Endodermal cell (in vitro differentiated cells): ENCODE results near the gene NINL. TPM values are rescaled to one million over a fixed set of nuclear protein-coding genes. Genes with fewer than 3 reads are reported as not detected.

ENCODE experiments used
- DNase-seq: peaks from one replicate; pipeline ENCODE4 v3.0.0-alpha.2; 2017
- H3K27ac ChIP-seq: 2 replicates; pipeline ENCODE4 v1.5.1; 2013; ENCODE audit warnings: mild to moderate bottlenecking, low read depth, low read length, moderate library complexity
- H3K27me3 ChIP-seq: 2 replicates; pipeline ENCODE4 v1.6.1; 2013; ENCODE audit warnings: mild to moderate bottlenecking, low read length, moderate library complexity; ENCODE audit not compliant: insufficient read depth, control insufficient read depth, poor library complexity, severe bottlenecking
- H3K36me3 ChIP-seq: 2 replicates; pipeline ENCODE4 v1.7.0; 2013; ENCODE audit warnings: mild to moderate bottlenecking, low read length, moderate library complexity; ENCODE audit not compliant: control insufficient read depth, insufficient read depth
- H3K4me1 ChIP-seq: one replicate; pipeline ENCODE4 v1.7.0; 2013; ENCODE audit warnings: low read length; ENCODE audit not compliant: control insufficient read depth, insufficient read depth
- H3K4me3 ChIP-seq: 2 replicates; pipeline ENCODE4 v1.5.1; 2013; ENCODE audit warnings: mild to moderate bottlenecking, low read length, moderate library complexity
- H3K9ac ChIP-seq: 2 replicates; pipeline ENCODE4 v1.6.1; 2013; ENCODE audit warnings: mild to moderate bottlenecking, low read length, moderate library complexity; ENCODE audit not compliant: poor library complexity, severe bottlenecking; ENCODE audit errors: extremely low read depth
- H3K9me3 ChIP-seq: 2 replicates; pipeline ENCODE4 v1.6.1; 2013; ENCODE audit warnings: mild to moderate bottlenecking, low read length, moderate library complexity; ENCODE audit not compliant: control insufficient read depth
- H3K27ac Mint-ChIP-seq: 2 replicates; pipeline ENCODE4 v1.8.0; 2020; ENCODE audit warnings: mixed read lengths
- H3K27me3 Mint-ChIP-seq: 2 replicates; pipeline ENCODE4 v1.8.0; 2021; ENCODE audit warnings: mild to moderate bottlenecking, mixed read lengths; ENCODE audit not compliant: insufficient read depth
- H3K36me3 Mint-ChIP-seq: 2 replicates; pipeline ENCODE4 v1.8.0; 2020; ENCODE audit warnings: low read depth, mixed read lengths
- H3K4me1 Mint-ChIP-seq: 2 replicates; pipeline ENCODE4 v1.8.0; 2020; ENCODE audit warnings: mixed read lengths
- H3K4me3 Mint-ChIP-seq: 2 replicates; pipeline ENCODE4 v1.8.0; 2020; ENCODE audit warnings: mild to moderate bottlenecking, moderate library complexity, mixed read lengths
- H3K9me3 Mint-ChIP-seq: 2 replicates; pipeline ENCODE4 v1.8.0; 2020; ENCODE audit warnings: mild to moderate bottlenecking, mixed read lengths
- WGBS, 2 experiments: methylation state at CpG; one replicate each; pipeline versions ENCODE4 v1.1.5 to v1.1.7; 2013; ENCODE audit warnings: missing lambda C conversion rate in 2 of 2, mixed read lengths in 1 of 2; ENCODE audit not compliant: insufficient coverage in 1 of 2, insufficient read length in 1 of 2; 5-methylcytosine and 5-hydroxymethylcytosine counted together
- total RNA-seq, 2 donors: library from RNA; stranded (reverse); fragmentation: NEBNext Ultra II Directional in 1 of 2; extraction: Animal tissue kit (Norgen Biotek cat#: 25700) in 1 of 2; gene quantifications; 2 replicates in 1 of 2; 3 replicates in 1 of 2; pipeline ENCODE4 v1.2.1, GENCODE V29; 2021
- TF ChIP-seq, protein P1 (sequence below): fragments of 200-600 bp; sonication (generic); conservative IDR thresholded peaks from 2 replicates; pipeline ENCODE4 v1.5.0; 2021; ENCODE audit warnings: antibody characterized with exemption, mild to moderate bottlenecking

The NINL gene
- total RNA-seq, 2 donors from 2014 or later = 78.5 to 101 TPM

DNA sequence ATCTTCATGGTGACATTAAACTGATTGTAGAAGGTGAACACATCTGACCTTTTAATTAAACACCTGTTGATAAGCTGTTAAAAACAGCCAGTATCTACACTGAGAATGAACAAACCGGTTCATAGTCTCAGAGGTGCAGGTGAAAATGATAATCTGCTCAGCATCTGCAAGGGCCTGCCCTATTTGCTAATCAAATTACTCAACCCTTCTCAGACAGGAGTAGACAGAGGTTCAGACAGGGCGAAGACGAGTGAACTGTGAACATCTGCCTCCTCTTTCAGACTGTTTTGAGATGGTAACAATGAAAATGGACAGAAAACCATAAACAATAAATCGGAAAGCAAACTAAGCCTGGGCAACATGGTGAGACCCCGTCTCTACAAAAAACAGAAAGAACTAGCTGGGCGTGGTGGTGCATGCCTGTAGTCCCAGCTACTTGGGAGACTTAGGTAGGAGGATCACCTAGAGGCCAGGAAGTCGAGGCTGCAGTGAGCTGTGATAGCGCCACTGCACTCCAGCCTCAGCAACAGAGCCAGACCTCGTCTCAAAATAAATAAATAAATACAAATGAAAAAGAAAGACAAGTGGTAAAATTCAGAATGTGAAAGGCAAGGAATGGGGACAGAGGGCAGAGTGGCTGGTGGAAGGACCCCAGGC is 55.9 kb downstream of the NINL start:
- H3K27ac ChIP-seq = no peak overlapping the region
- TF ChIP-seq, protein P1, sequence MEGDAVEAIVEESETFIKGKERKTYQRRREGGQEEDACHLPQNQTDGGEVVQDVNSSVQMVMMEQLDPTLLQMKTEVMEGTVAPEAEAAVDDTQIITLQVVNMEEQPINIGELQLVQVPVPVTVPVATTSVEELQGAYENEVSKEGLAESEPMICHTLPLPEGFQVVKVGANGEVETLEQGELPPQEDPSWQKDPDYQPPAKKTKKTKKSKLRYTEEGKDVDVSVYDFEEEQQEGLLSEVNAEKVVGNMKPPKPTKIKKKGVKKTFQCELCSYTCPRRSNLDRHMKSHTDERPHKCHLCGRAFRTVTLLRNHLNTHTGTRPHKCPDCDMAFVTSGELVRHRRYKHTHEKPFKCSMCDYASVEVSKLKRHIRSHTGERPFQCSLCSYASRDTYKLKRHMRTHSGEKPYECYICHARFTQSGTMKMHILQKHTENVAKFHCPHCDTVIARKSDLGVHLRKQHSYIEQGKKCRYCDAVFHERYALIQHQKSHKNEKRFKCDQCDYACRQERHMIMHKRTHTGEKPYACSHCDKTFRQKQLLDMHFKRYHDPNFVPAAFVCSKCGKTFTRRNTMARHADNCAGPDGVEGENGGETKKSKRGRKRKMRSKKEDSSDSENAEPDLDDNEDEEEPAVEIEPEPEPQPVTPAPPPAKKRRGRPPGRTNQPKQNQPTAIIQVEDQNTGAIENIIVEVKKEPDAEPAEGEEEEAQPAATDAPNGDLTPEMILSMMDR = no peak
- 95 to 97% methylated on average over 5 to 9 of the region's 9 CpGs for WGBS, 2 experiments
- peaks cover under 1% of the 10 kb centered on the region for H3K4me1 ChIP-seq
- no peak overlapping the region for H3K4me3 Mint-ChIP-seq
- peaks cover 55% of the 10 kb centered on the region for H3K36me3 Mint-ChIP-seq
- H3K4me3 ChIP-seq = no peak overlapping the region
- peaks cover 22% of the 10 kb centered on the region for H3K9me3 ChIP-seq
- no peaks in the 10 kb centered on the region for H3K27me3 ChIP-seq
- H3K9ac ChIP-seq = no peak overlapping the region
- peaks cover 11% of the 10 kb centered on the region for H3K4me1 Mint-ChIP-seq
- H3K9me3 Mint-ChIP-seq = peaks cover 32% of the 10 kb centered on the region
- DNase-seq = no peak
- no peak overlapping the region for H3K27ac Mint-ChIP-seq
- H3K36me3 ChIP-seq = peaks cover 42% of the 10 kb centered on the region
- H3K27me3 Mint-ChIP-seq = no peaks in the 10 kb centered on the region

DNA sequence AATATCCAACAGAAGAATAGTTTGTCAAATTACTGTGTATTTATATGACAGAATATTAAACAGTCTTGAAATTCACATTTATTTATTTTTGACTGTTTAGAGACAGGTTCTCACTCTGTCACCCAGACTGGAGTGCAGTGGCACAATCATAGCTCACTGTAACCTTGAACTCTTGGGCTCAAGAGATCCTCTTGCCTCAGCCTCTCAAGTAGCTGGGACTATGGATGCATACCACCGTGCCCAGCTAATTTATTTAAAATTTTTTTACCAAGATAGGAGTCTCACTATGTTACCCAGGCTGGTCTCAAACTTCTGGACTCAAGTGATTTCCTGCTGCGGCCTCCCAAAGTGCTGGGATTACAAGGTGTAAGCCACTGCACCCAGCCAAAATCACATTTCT is 57.4 kb downstream of the NINL start:
- Histone ChIP-seq H3K9ac (no peak overlapping the region), H3K4me1 (no peaks in the 10 kb centered on the region), H3K4me3 (no peak overlapping the region), H3K9me3 (peaks cover 22% of the 10 kb centered on the region), H3K27me3 (no peaks in the 10 kb centered on the region), H3K36me3 (peaks cover 49% of the 10 kb centered on the region), H3K27ac (no peak overlapping the region)
- DNase-seq = no peak
- TF ChIP-seq, protein P1 = no peak
- no peak overlapping the region for H3K4me3 Mint-ChIP-seq
- H3K27ac Mint-ChIP-seq = no peak overlapping the region
- WGBS, 2 experiments = 98% methylated on average over 2 of the region's 2 CpGs; no CpG with 5 or more reads in 1 of the 2 experiments
- peaks cover 69% of the 10 kb centered on the region for H3K36me3 Mint-ChIP-seq
- peaks cover 4% of the 10 kb centered on the region for H3K4me1 Mint-ChIP-seq
- no peaks in the 10 kb centered on the region for H3K27me3 Mint-ChIP-seq
- peaks cover 32% of the 10 kb centered on the region for H3K9me3 Mint-ChIP-seq

DNA sequence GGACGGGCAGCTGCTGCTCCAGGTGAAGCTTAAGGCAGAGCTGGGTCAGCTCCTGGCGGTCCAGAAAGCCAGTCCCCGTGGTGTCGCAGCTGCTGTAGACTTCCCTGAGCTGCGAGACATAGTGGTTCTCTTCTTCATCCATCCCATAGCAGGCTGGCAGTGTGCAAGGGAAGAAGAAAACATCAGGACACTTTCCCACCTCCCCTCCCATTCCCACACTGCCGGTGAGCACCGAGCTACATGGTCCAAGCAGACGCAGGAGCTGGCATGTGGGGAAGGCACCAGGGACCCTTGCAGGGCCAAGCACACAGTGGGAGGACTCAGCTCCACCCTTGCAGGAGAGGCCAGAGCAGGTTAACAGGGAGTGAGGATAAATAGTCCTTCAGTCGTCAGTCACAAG is 58.9 kb downstream of the NINL start:
- 97 to 100% methylated on average over 4 to 9 of the region's 9 CpGs for WGBS, 2 experiments
- no peak overlapping the region for H3K9ac ChIP-seq
- no peaks in the 10 kb centered on the region for H3K4me1 Mint-ChIP-seq
- no peaks in the 10 kb centered on the region for H3K27me3 Mint-ChIP-seq
- peaks cover 22% of the 10 kb centered on the region for H3K9me3 Mint-ChIP-seq
- peaks cover 75% of the 10 kb centered on the region for H3K36me3 Mint-ChIP-seq
- no peaks in the 10 kb centered on the region for H3K4me1 ChIP-seq
- no peak overlapping the region for H3K27ac ChIP-seq
- peaks cover 21% of the 10 kb centered on the region for H3K9me3 ChIP-seq
- H3K4me3 ChIP-seq = no peak overlapping the region
- no peak for DNase-seq
- no peaks in the 10 kb centered on the region for H3K27me3 ChIP-seq
- no peak overlapping the region for H3K4me3 Mint-ChIP-seq
- H3K27ac Mint-ChIP-seq = no peak overlapping the region
- TF ChIP-seq, protein P1 = no peak
- H3K36me3 ChIP-seq = peaks cover 57% of the 10 kb centered on the region
